OCI-LY1 (cell line): ENCODE measurements around the gene RBMS1.
A peak's percentile ranks its signal among the peaks of the same experiment; 100 is the strongest.

ENCODE experiments used
- H2AFZ ChIP-seq: fragments of 200-600 bp; sonication (generic), shearing (Covaris generic); 2 replicates; pipeline ENCODE4 v1.6.0; 2014; ENCODE audit warnings: antibody characterized with exemption, mild to moderate bottlenecking, low read length
- H3F3A ChIP-seq: fragments of 200-600 bp; sonication (generic), shearing (Covaris generic); 2 replicates; pipeline ENCODE4 v1.6.0; 2014; ENCODE audit warnings: mild to moderate bottlenecking, antibody characterized with exemption, low read length, moderate library complexity; ENCODE audit not compliant: insufficient read depth
- H3K27ac ChIP-seq: fragments of 200-600 bp; sonication (generic); 2 replicates; pipeline ENCODE4 v1.5.1; 2014; ENCODE audit warnings: low read length, mixed run types, mild to moderate bottlenecking, low read depth; ENCODE audit not compliant: poor library complexity, severe bottlenecking
- H3K27me3 ChIP-seq: fragments of 200-600 bp; sonication (generic); 2 replicates; pipeline ENCODE4 v1.6.0; 2014; ENCODE audit warnings: antibody characterized with exemption, mild to moderate bottlenecking, low read length, moderate library complexity; ENCODE audit not compliant: insufficient read depth
- H3K36me3 ChIP-seq: fragments of 200-600 bp; sonication (generic); 2 replicates; pipeline ENCODE4 v1.6.1; 2014; ENCODE audit warnings: mild to moderate bottlenecking, antibody characterized with exemption, low read length, moderate library complexity, mixed read lengths; ENCODE audit not compliant: insufficient read depth
- H3K4me1 ChIP-seq: fragments of 200-600 bp; sonication (generic); 2 replicates; pipeline ENCODE4 v1.5.1; 2014; ENCODE audit warnings: mild to moderate bottlenecking, low read length, moderate library complexity; ENCODE audit not compliant: insufficient read depth, severe bottlenecking
- H3K4me2 ChIP-seq: fragments of 200-600 bp; sonication (generic), shearing (Covaris generic); 2 replicates; pipeline ENCODE4 v1.6.1; 2014; ENCODE audit warnings: low read length
- H3K4me3 ChIP-seq: fragments of 200-600 bp; sonication (generic); 2 replicates; pipeline ENCODE4 v1.5.1; 2014; ENCODE audit warnings: low read length, low read depth, mild to moderate bottlenecking, mixed read lengths; ENCODE audit not compliant: poor library complexity, severe bottlenecking
- H3K79me2 ChIP-seq: fragments of 200-600 bp; shearing (Covaris generic); 2 replicates; pipeline ENCODE4 v1.6.1; 2016; ENCODE audit warnings: mixed run types, low read length, mixed read lengths; ENCODE audit not compliant: insufficient read depth
- H3K9ac ChIP-seq: fragments of 200-600 bp; sonication (generic), shearing (Covaris generic); 2 replicates; pipeline ENCODE4 v1.6.1; 2014; ENCODE audit warnings: mild to moderate bottlenecking, low read length, mixed read lengths
- H3K9me2 ChIP-seq: fragments of 200-600 bp; sonication (generic), shearing (Covaris generic); 2 replicates; pipeline ENCODE4 v1.6.1; 2014; ENCODE audit warnings: low read depth, mild to moderate bottlenecking, low read length, mixed read lengths
- H3K9me3 ChIP-seq: fragments of 200-600 bp; shearing (Covaris generic); 2 replicates; pipeline ENCODE4 v1.6.1; 2014; ENCODE audit warnings: low read length, mixed read lengths
- H4K20me1 ChIP-seq: fragments of 200-600 bp; sonication (generic), shearing (Covaris generic); 2 replicates; pipeline ENCODE4 v1.6.0; 2016; ENCODE audit warnings: mild to moderate bottlenecking, low read length; ENCODE audit not compliant: insufficient read depth
- CTCF ChIP-seq: fragments of 200-600 bp; sonication (generic), shearing (Covaris generic); IDR thresholded peaks from 2 replicates; pipeline ENCODE4 v1.5.1; 2017; ENCODE audit warnings: mild to moderate bottlenecking, antibody characterized with exemption, low read length, moderate library complexity, mixed read lengths
- EZH2 ChIP-seq: fragments of 200-600 bp; sonication (generic), shearing (Covaris generic); IDR thresholded peaks from 2 replicates; pipeline ENCODE4 v1.8.0; 2017; ENCODE audit warnings: borderline replicate concordance, mixed run types, mild to moderate bottlenecking, antibody characterized with exemption, low read length, moderate library complexity, mixed read lengths

RBMS1 gene

DNA sequence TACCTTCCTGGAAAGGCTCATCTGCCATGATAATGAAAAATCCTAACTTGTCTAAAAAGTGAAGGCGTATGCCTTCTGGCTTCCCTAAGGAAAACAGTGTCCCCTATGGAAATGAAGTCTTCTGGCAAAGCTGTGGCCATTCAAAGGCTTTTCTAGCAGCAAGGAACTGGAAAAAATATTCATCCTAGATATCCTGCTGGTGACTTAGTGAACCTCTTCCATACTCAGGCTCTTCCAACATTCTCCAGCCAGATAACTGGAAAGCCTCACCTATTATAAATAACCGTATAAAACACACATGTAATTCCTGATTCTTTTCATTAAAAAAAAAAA, 84.7 kb downstream of the RBMS1 start:
- peaks cover 19% of the 10 kb centered on the region for H3K4me1 ChIP-seq
- no peaks in the 10 kb centered on the region for H3K9me3 ChIP-seq
- H3K27me3 ChIP-seq, result no peaks in the 10 kb centered on the region
- H3K4me2 ChIP-seq, result no peak overlapping the region
- H3K27ac ChIP-seq, result no peak overlapping the region
- no peaks in the 10 kb centered on the region for H3K79me2 ChIP-seq
- TF ChIP-seq EZH2 (no peak), CTCF (no peak)
- no peaks in the 10 kb centered on the region for H3F3A ChIP-seq
- H3K9me2 ChIP-seq, result no peaks in the 10 kb centered on the region
- no peaks in the 10 kb centered on the region for H3K36me3 ChIP-seq
- no peaks in the 10 kb centered on the region for H4K20me1 ChIP-seq
- no peak overlapping the region for H3K4me3 ChIP-seq
- no peak overlapping the region for H3K9ac ChIP-seq
- no peak overlapping the region for H2AFZ ChIP-seq

- Histone ChIP-seq H2AFZ (no peak overlapping the region), H3K4me3 (peak overlapping the region; percentile 24), H4K20me1 (no peaks in the 10 kb centered on the region), H3K9me2 (no peaks in the 10 kb centered on the region), H3K79me2 (no peaks in the 10 kb centered on the region), H3K4me1 (peaks cover 19% of the 10 kb centered on the region), H3K4me2 (peak overlapping the region; percentile 30), H3K36me3 (no peaks in the 10 kb centered on the region), H3F3A (no peaks in the 10 kb centered on the region), H3K27ac (no peak overlapping the region), H3K27me3 (no peaks in the 10 kb centered on the region), H3K9ac (no peak overlapping the region), H3K9me3 (no peaks in the 10 kb centered on the region)
- TF ChIP-seq EZH2 (no peak), CTCF (no peak)
Observed at GRCh38 chr2:160408173-160408958, 85.2 kb downstream of the RBMS1 start.

GRCh38 chr2:160407393-160408172, 86.0 kb downstream of the RBMS1 start:
- Histone ChIP-seq H3K9me2 (no peaks in the 10 kb centered on the region), H3K9ac (peak overlapping the region; percentile 60), H3F3A (no peaks in the 10 kb centered on the region), H3K79me2 (no peaks in the 10 kb centered on the region), H4K20me1 (no peaks in the 10 kb centered on the region), H3K4me1 (peaks cover 19% of the 10 kb centered on the region), H3K9me3 (no peaks in the 10 kb centered on the region), H3K4me2 (peak overlapping the region; percentile 47), H3K27ac (no peak overlapping the region), H3K27me3 (no peaks in the 10 kb centered on the region), H2AFZ (no peak overlapping the region), H3K36me3 (no peaks in the 10 kb centered on the region), H3K4me3 (peak overlapping the region; percentile 66)
- TF ChIP-seq CTCF (no peak), EZH2 (no peak)
